ENCODE data around the gene PSMD5.

DNA sequence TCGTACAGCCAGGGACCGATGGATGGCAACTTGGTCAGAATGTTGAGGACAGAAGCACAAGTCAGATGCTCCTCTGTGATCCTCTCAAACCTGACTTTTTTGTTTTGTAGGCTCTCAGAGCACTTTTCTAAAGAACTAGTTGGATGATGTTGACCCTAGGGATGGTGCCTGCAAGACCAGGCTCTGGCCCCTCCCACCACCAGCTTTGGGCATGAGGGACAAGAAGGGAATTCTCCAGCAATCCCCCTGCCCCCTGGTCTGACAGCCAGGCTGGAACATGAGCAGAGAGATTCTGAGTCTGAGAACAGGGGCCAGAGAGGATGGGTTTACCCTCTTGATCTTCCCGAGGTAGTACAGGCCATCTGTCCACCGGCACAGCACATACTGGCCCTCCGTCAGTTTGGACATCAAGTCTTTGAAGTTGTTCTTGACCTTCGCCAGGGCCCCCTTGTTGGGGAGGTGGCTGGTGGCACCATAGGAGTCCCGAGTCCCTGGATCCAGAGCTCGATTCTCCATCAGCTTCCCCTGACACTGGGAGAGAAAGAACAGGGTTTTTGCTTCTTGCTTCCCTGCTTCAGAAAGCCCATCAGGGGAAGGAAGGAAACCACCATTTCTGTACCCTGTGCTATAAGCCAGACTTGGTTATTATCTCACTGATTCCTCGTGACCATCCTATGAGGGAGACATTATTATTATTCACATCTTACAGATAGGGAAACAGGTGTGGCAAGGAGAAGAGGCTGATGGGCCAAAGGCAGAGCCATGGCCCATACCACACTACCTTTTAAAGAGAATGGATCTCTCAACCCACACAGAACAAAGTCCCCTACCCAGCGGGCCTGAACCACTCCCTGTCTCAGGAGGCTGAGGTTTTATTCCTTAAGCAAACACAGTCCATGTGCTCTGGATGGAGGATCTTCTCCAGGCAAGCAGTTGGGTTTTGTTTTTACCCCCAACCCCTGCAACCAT lies 31.8 kb upstream of the PSMD5 start:
- TF ChIP-seq EZH2 (IDR thresholded peaks at IDR 0.05; ENCODE audit: borderline replicate concordance, low read length): no peak
- TF ChIP-seq, protein P1, sequence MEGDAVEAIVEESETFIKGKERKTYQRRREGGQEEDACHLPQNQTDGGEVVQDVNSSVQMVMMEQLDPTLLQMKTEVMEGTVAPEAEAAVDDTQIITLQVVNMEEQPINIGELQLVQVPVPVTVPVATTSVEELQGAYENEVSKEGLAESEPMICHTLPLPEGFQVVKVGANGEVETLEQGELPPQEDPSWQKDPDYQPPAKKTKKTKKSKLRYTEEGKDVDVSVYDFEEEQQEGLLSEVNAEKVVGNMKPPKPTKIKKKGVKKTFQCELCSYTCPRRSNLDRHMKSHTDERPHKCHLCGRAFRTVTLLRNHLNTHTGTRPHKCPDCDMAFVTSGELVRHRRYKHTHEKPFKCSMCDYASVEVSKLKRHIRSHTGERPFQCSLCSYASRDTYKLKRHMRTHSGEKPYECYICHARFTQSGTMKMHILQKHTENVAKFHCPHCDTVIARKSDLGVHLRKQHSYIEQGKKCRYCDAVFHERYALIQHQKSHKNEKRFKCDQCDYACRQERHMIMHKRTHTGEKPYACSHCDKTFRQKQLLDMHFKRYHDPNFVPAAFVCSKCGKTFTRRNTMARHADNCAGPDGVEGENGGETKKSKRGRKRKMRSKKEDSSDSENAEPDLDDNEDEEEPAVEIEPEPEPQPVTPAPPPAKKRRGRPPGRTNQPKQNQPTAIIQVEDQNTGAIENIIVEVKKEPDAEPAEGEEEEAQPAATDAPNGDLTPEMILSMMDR (conservative IDR thresholded peaks at IDR 0.05 in 1 of 2, IDR thresholded peaks at IDR 0.05 in 1 of 2; ENCODE audit: extremely low read depth in 1 of 2, insufficient read depth in 1 of 2, low read depth in 1 of 2, low read length in 2 of 2): no peak

Data from mammary epithelial cell (primary cell).